D341Med (cell line): ENCODE measurements around the gene MCM5.
"Not testable (repeated sequence)": the region's sequence is repeated elsewhere in the genome, so short reads cannot be mapped to it uniquely, and the experiment has no call there.

Experiments used
- DNase-seq: peaks from one replicate; pipeline ENCODE4 v3.0.0; 2012; ENCODE audit warnings: low spot score

The MCM5 gene

GRCh38 chr22:35379146-35379993 is 20.6 kb upstream of the MCM5 start:
- no peak for DNase-seq

- DNase-seq: no peak
These were observed 19.9 kb upstream of the MCM5 start for GRCh38 chr22:35380013-35380412.

GRCh38 chr22:35380537-35381423 is 19.2 kb upstream of the MCM5 start, which contains the start of gene HMOX1:
HMOX1 (plus strand) TSS chr22:35381096; CDS start chr22:35381174, 78 bp downstream.
- DNase-seq: no peak

GRCh38 chr22:35381424-35382009 is 18.4 kb upstream of the MCM5 start:
- DNase-seq: no peak

GRCh38 chr22:35383679-35384071 is 16.3 kb upstream of the MCM5 start:
- no peak for DNase-seq

- no peak for DNase-seq
These were observed 15.4 kb upstream of the MCM5 start for GRCh38 chr22:35384527-35384926.

- no peak for DNase-seq
These were observed 14.9 kb upstream of the MCM5 start for GRCh38 chr22:35384975-35385588.

- DNase-seq: no peak
These were observed 13.2 kb upstream of the MCM5 start for GRCh38 chr22:35386670-35387288.

- DNase-seq: no peak
These were observed 9.0 kb upstream of the MCM5 start for GRCh38 chr22:35390933-35391332.

GRCh38 chr22:35392357-35392756 is 7.6 kb upstream of the MCM5 start:
- no peak for DNase-seq

GRCh38 chr22:35393116-35394010 is 6.6 kb upstream of the MCM5 start:
- DNase-seq: no peak

GRCh38 chr22:35394011-35394312 is 6.0 kb upstream of the MCM5 start:
- no peak for DNase-seq

- DNase-seq: no peak
These were observed 5.0 kb upstream of the MCM5 start for GRCh38 chr22:35394810-35395563.

GRCh38 chr22:35396622-35397021 is 3.3 kb upstream of the MCM5 start:
- not testable (repeated sequence) for DNase-seq

- no peak for DNase-seq
These were observed 2.6 kb upstream of the MCM5 start for GRCh38 chr22:35397095-35397904.

- DNase-seq: no peak
These were observed 1.4 kb upstream of the MCM5 start for GRCh38 chr22:35398591-35398973.

GRCh38 chr22:35399114-35399677 is 744 bp upstream of the MCM5 start:
- peak; percentile 59 for DNase-seq

- no peak for DNase-seq
These were observed 506 bp downstream of the MCM5 start for GRCh38 chr22:35400501-35400790.

- no peak for DNase-seq
These were observed 1.9 kb downstream of the MCM5 start for GRCh38 chr22:35401863-35402262.
